Sigmoid colon (tissue), 7 donors: ENCODE data around the gene CTBP2. TPM values are rescaled to one million over a fixed set of nuclear protein-coding genes. Genes with fewer than 3 reads are reported as not detected.
A peak's percentile ranks its signal among the peaks of the same experiment; 100 is the strongest.

Experiments used
- DNase-seq: peaks from one replicate; pipeline ENCODE4 v3.0.0-alpha.2; 2019
- H3K27ac ChIP-seq, 4 donors: fragments of 200-600 bp; sonication (generic); one replicate each; pipeline ENCODE4 v1.5.1; 2016 to 2019; ENCODE audit warnings: mild to moderate bottlenecking in 1 of 4
- H3K27me3 ChIP-seq, 3 donors: fragments of 200-600 bp; sonication (generic); one replicate each; pipeline ENCODE4 v1.5.1; 2019; ENCODE audit warnings: mild to moderate bottlenecking in 1 of 3
- H3K36me3 ChIP-seq, 4 donors: fragments of 200-600 bp; sonication (generic); one replicate each; pipeline ENCODE4 v1.5.1; 2016 to 2019
- H3K4me1 ChIP-seq, 4 donors: fragments of 200-600 bp; sonication (generic); one replicate each; pipeline ENCODE4 v1.5.1; 2017 to 2019
- H3K4me3 ChIP-seq, 4 donors: fragments of 200-600 bp; sonication (generic); one replicate each; pipeline ENCODE4 v1.5.1; 2017 to 2019; ENCODE audit warnings: mild to moderate bottlenecking in 2 of 4, moderate library complexity in 1 of 4
- H3K9me3 ChIP-seq, 4 donors: fragments of 200-600 bp in 3 of 4; sonication (generic) in 3 of 4; one replicate each; pipeline versions ENCODE4 v1.5.1 to v1.6.1; 2013 to 2019
- CTCF ChIP-seq, 4 experiments: fragments of 450-650 bp in 3 of 4; fragments of 200-600 bp in 1 of 4; IDR thresholded peaks; one replicate each; pipeline ENCODE4 v1.5.1; 2016 to 2019; ENCODE audit warnings: antibody characterized with exemption in 4 of 4, mild to moderate bottlenecking in 3 of 4, moderate library complexity in 2 of 4
- EP300 ChIP-seq, 4 donors: sonication (generic); formaldehyde crosslinking; IDR thresholded peaks; one replicate each; pipeline ENCODE4 v1.6.1; 2017; ENCODE audit warnings: antibody characterized with exemption in 4 of 4
- POLR2A ChIP-seq, 2 donors: fragments of 450-650 bp; IDR thresholded peaks; one replicate each; pipeline ENCODE4 v1.6.1; 2016; ENCODE audit warnings: antibody characterized with exemption in 2 of 2, mild to moderate bottlenecking in 2 of 2, moderate library complexity in 2 of 2
- POLR2AphosphoS5 ChIP-seq, 4 donors: sonication (generic); formaldehyde crosslinking; IDR thresholded peaks; one replicate each; pipeline ENCODE4 v1.6.1; 2017; ENCODE audit warnings: antibody characterized with exemption in 4 of 4
- WGBS, 2 donors: extraction: QIAGEN DNeasy Blood & Tissue Kit; methylation state at CpG; one replicate each; pipeline ENCODE4 v1.1.7; 2013; 5-methylcytosine and 5-hydroxymethylcytosine counted together
- intact Hi-C: fragments of 100-400 bp; cut with DNase I; formaldehyde crosslinking; loops from one replicate; pipeline ENCODE4 v1.15.1; 2023
- polyA plus RNA-seq, 3 donors: library from polyadenylated mRNA; stranded (reverse); fragments of 200-250 nt; gene quantifications; one replicate each; pipeline ENCODE4 v1.2.3, GENCODE V29; 2013
- total RNA-seq, 4 donors: library from RNA; depleted of rRNA; stranded (reverse); fragments of >200 nt; gene quantifications; one replicate each; pipeline ENCODE4 v1.1.0, GENCODE V29; 2016
- donor health status: healthy with polysubstance abuse.
- donor health status: Bipolar disorder and iron deficiency.
- donor health status: healthy.

The CTBP2 gene
- total and polyA plus RNA-seq, 7 donors = 31.2 to 62.4 (median 52.0) TPM

GRCh38 chr10:125076121-125076825, 84.1 kb downstream of the CTBP2 start:
- no peak overlapping the region for H3K4me3 ChIP-seq
- H3K36me3 ChIP-seq = peaks cover 0 to 6% (median 0%) of the 10 kb centered on the region in 4 donors
- no peaks in the 10 kb centered on the region for H3K9me3 ChIP-seq
- peak; percentile 60 for DNase-seq
- peaks cover 0 to 26% (median 17%) of the 10 kb centered on the region in 4 donors for H3K4me1 ChIP-seq
- no peak for TF ChIP-seq POLR2AphosphoS5 (IDR thresholded peaks at IDR 0.05)
- TF ChIP-seq CTCF (IDR thresholded peaks at IDR 0.05) = no peak
- no peak for TF ChIP-seq POLR2A (IDR thresholded peaks at IDR 0.05)
- TF ChIP-seq EP300 (IDR thresholded peaks at IDR 0.05) = no peak
- WGBS, 2 donors = 84 to 89% methylated on average over 15 of the region's 15 CpGs
- H3K27me3 ChIP-seq = no peaks in the 10 kb centered on the region
- peak overlapping the region in 2 of 4 donors; percentile 20 to 26 for H3K27ac ChIP-seq
- intact Hi-C loops = no loop called here

- Histone ChIP-seq H3K27ac (no peak overlapping the region), H3K4me3 (no peak overlapping the region), H3K9me3 (no peaks in the 10 kb centered on the region), H3K27me3 (no peaks in the 10 kb centered on the region), H3K36me3 (peaks cover 0 to 6% (median 0%) of the 10 kb centered on the region in 4 donors), H3K4me1 (peaks cover 0 to 11% (median 2%) of the 10 kb centered on the region in 4 donors)
- DNase-seq = no peak
- intact Hi-C loops = no loop called here
- TF ChIP-seq EP300 (IDR thresholded peaks at IDR 0.05) (no peak), CTCF (IDR thresholded peaks at IDR 0.05) (no peak), POLR2AphosphoS5 (IDR thresholded peaks at IDR 0.05) (no peak), POLR2A (IDR thresholded peaks at IDR 0.05) (no peak)
Observed at GRCh38 chr10:125073996-125074395, 86.4 kb downstream of the CTBP2 start.

GRCh38 chr10:125072794-125073193, 87.6 kb downstream of the CTBP2 start:
- peaks cover 0 to 6% (median 0%) of the 10 kb centered on the region in 4 donors for H3K36me3 ChIP-seq
- intact Hi-C loops = no loop called here
- H3K27ac ChIP-seq = no peak overlapping the region
- no peak for TF ChIP-seq CTCF (IDR thresholded peaks at IDR 0.05)
- TF ChIP-seq EP300 (IDR thresholded peaks at IDR 0.05) = no peak
- TF ChIP-seq POLR2AphosphoS5 (IDR thresholded peaks at IDR 0.05) = no peak
- no peak for TF ChIP-seq POLR2A (IDR thresholded peaks at IDR 0.05)
- peaks cover 0 to 11% (median 2%) of the 10 kb centered on the region in 4 donors for H3K4me1 ChIP-seq
- H3K9me3 ChIP-seq = no peaks in the 10 kb centered on the region
- 80 to 88% methylated on average over 4 of the region's 4 CpGs for WGBS, 2 donors
- no peak overlapping the region for H3K4me3 ChIP-seq
- no peak for DNase-seq
- H3K27me3 ChIP-seq = no peaks in the 10 kb centered on the region

- Histone ChIP-seq H3K27ac (no peak overlapping the region), H3K4me1 (no peaks in the 10 kb centered on the region), H3K36me3 (peaks cover 0 to 6% (median 0%) of the 10 kb centered on the region in 4 donors), H3K9me3 (no peaks in the 10 kb centered on the region), H3K27me3 (no peaks in the 10 kb centered on the region), H3K4me3 (no peak overlapping the region)
- 90 to 96% methylated on average over 11 of the region's 11 CpGs for WGBS, 2 donors
- peak; percentile 47 for DNase-seq
- intact Hi-C loops = no loop called here
- no peak for TF ChIP-seq POLR2AphosphoS5 (IDR thresholded peaks at IDR 0.05)
- TF ChIP-seq POLR2A (IDR thresholded peaks at IDR 0.05) = no peak
Observed at GRCh38 chr10:125071008-125071407, 89.4 kb downstream of the CTBP2 start.

GRCh38 chr10:125068406-125068805, 92.0 kb downstream of the CTBP2 start:
- intact Hi-C loops = loop anchor here (10.0 kb wide), 1 partner anchor 544 kb away; no protein-coding TSS in a partner anchor
- WGBS, 2 donors = 17 to 69% methylated on average over 2 of the region's 2 CpGs
- Histone ChIP-seq H3K4me1 (peaks cover 0 to 25% (median 24%) of the 10 kb centered on the region in 4 donors), H3K4me3 (no peak overlapping the region), H3K27ac (no peak overlapping the region), H3K27me3 (no peaks in the 10 kb centered on the region), H3K36me3 (peaks cover 0 to 5% (median 0%) of the 10 kb centered on the region in 4 donors), H3K9me3 (no peaks in the 10 kb centered on the region)
- no peak for TF ChIP-seq POLR2A (IDR thresholded peaks at IDR 0.05)
- DNase-seq = no peak
